Measurements from ENCODE around the gene PIEZO2.

GRCh38 chr18:10890022-10890421 lies 259.3 kb downstream of the PIEZO2 start:
- TF ChIP-seq CTCF (conservative IDR thresholded peaks at IDR 0.05; ENCODE audit: low read depth, low read length) (no peak), EZH2 (IDR thresholded peaks at IDR 0.05; ENCODE audit: borderline replicate concordance, low read depth, low read length, poor library complexity, severe bottlenecking) (no peak)
